ENCODE measurements around the gene YWHAG. TPM values are rescaled to one million over a fixed set of nuclear protein-coding genes. Genes with fewer than 3 reads are reported as not detected.
"Not testable (repeated sequence)": the region's sequence is repeated elsewhere in the genome, so short reads cannot be mapped to it uniquely, and the experiment has no call there.

YWHAG gene
- polyA plus RNA-seq, 3 donors: 6.9 to 12.2 (median 9.3) TPM

- H3K27ac ChIP-seq (ENCODE audit: low read depth in 1 of 2, low read length in 2 of 2): no peak overlapping the region
- no peaks in the 10 kb centered on the region for H3K27me3 ChIP-seq (ENCODE audit: control insufficient read depth in 2 of 2, insufficient read depth in 2 of 2, low read length in 2 of 2)
- intact Hi-C loops (cut with micrococcal nuclease): loop anchor here (5.0 to 10.0 kb wide), 2 partner anchors 133 to 136 kb away; no protein-coding TSS in a partner anchor
- Mint-ChIP-seq H3K9me3 (peaks cover 0 to 7% (median 0%) of the 10 kb centered on the region in 7 donors), H3K4me1 (peaks cover 4% of the 10 kb centered on the region), H3K27ac (peak overlapping the region in 1 of 7 donors; percentile 48), H3K4me3 (no peak overlapping the region), H3K36me3 (no peaks in the 10 kb centered on the region), H3K27me3 (ENCODE audit: low read depth in 3 of 3) (no peaks in the 10 kb centered on the region)
- H3K4me1 ChIP-seq (ENCODE audit: control insufficient read depth in 1 of 2, insufficient read depth in 2 of 2, low read length in 2 of 2): peaks cover 0 to 3% of the 10 kb centered on the region in 2 donors
- 95% methylated on average over 17 of the region's 21 CpGs for WGBS (ENCODE audit: insufficient coverage)
- no peaks in the 10 kb centered on the region for H3K36me3 ChIP-seq (replicated peaks in 1 of 2; ENCODE audit: control insufficient read depth in 1 of 2, insufficient read depth in 2 of 2, low read length in 2 of 2)
- H3K4me3 ChIP-seq (replicated peaks in 1 of 3; ENCODE audit: low read depth in 2 of 3, low read length in 3 of 3): no peak overlapping the region
- H3K9ac ChIP-seq (ENCODE audit: insufficient read depth, low read length, poor library complexity, severe bottlenecking): no peak overlapping the region
- H2AFZ ChIP-seq (ENCODE audit: insufficient read depth, low read depth, low read length, poor library complexity, severe bottlenecking): no peak overlapping the region
- TF ChIP-seq, protein P1, sequence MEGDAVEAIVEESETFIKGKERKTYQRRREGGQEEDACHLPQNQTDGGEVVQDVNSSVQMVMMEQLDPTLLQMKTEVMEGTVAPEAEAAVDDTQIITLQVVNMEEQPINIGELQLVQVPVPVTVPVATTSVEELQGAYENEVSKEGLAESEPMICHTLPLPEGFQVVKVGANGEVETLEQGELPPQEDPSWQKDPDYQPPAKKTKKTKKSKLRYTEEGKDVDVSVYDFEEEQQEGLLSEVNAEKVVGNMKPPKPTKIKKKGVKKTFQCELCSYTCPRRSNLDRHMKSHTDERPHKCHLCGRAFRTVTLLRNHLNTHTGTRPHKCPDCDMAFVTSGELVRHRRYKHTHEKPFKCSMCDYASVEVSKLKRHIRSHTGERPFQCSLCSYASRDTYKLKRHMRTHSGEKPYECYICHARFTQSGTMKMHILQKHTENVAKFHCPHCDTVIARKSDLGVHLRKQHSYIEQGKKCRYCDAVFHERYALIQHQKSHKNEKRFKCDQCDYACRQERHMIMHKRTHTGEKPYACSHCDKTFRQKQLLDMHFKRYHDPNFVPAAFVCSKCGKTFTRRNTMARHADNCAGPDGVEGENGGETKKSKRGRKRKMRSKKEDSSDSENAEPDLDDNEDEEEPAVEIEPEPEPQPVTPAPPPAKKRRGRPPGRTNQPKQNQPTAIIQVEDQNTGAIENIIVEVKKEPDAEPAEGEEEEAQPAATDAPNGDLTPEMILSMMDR (IDR thresholded peaks at IDR 0.05): no peak
- no peaks in the 10 kb centered on the region for H4K20me1 ChIP-seq (ENCODE audit: insufficient read depth, low read length)
- H3K79me2 ChIP-seq (ENCODE audit: insufficient read depth, low read length): no peaks in the 10 kb centered on the region
- H3K4me2 ChIP-seq (replicated peaks; ENCODE audit: extremely low read depth, low read length, poor library complexity, severe bottlenecking): no peak overlapping the region
- no peaks in the 10 kb centered on the region for H3K9me3 ChIP-seq (replicated peaks in 1 of 2; ENCODE audit: control insufficient read depth in 1 of 2, insufficient read depth in 1 of 2, low read length in 2 of 2)
- DNase-seq: no peak
These were observed 48.5 kb downstream of the YWHAG start for GRCh38 chr7:76310102-76310957.

GRCh38 chr7:76309341-76310101 lies 49.3 kb downstream of the YWHAG start:
- H3K9me3 Mint-ChIP-seq; DNase-seq; H3K27me3 Mint-ChIP-seq (ENCODE audit: low read depth in 3 of 3); H3K4me2 ChIP-seq (replicated peaks; ENCODE audit: extremely low read depth, low read length, poor library complexity, severe bottlenecking); H3K4me1 Mint-ChIP-seq; H3K79me2 ChIP-seq (ENCODE audit: insufficient read depth, low read length); H3K4me1 ChIP-seq (ENCODE audit: control insufficient read depth in 1 of 2, insufficient read depth in 2 of 2, low read length in 2 of 2); H3K36me3 ChIP-seq (replicated peaks in 1 of 2; ENCODE audit: control insufficient read depth in 1 of 2, insufficient read depth in 2 of 2, low read length in 2 of 2); H3K4me3 Mint-ChIP-seq; H3K36me3 Mint-ChIP-seq; H3K9me3 ChIP-seq (replicated peaks in 1 of 2; ENCODE audit: control insufficient read depth in 1 of 2, insufficient read depth in 1 of 2, low read length in 2 of 2); H3K4me3 ChIP-seq (replicated peaks in 1 of 3; ENCODE audit: low read depth in 2 of 3, low read length in 3 of 3); H3K9ac ChIP-seq (ENCODE audit: insufficient read depth, low read length, poor library complexity, severe bottlenecking); H4K20me1 ChIP-seq (ENCODE audit: insufficient read depth, low read length); H3K27ac ChIP-seq (ENCODE audit: low read depth in 1 of 2, low read length in 2 of 2); H3K27me3 ChIP-seq (ENCODE audit: control insufficient read depth in 2 of 2, insufficient read depth in 2 of 2, low read length in 2 of 2); H2AFZ ChIP-seq (ENCODE audit: insufficient read depth, low read depth, low read length, poor library complexity, severe bottlenecking): not testable (repeated sequence)
- WGBS (ENCODE audit: insufficient coverage): 97% methylated on average over 37 of the region's 50 CpGs
- H3K27ac Mint-ChIP-seq: peak overlapping the region in 1 of 7 donors; percentile 48
- intact Hi-C loops (cut with micrococcal nuclease): loop anchor here (2.0 to 10.0 kb wide), 3 partner anchors 17 to 135 kb away; no protein-coding TSS in a partner anchor

- not testable (repeated sequence) for H3K27me3 ChIP-seq (ENCODE audit: control insufficient read depth in 2 of 2, insufficient read depth in 2 of 2, low read length in 2 of 2); H2AFZ ChIP-seq (ENCODE audit: insufficient read depth, low read depth, low read length, poor library complexity, severe bottlenecking); H3K4me3 Mint-ChIP-seq; H3K36me3 Mint-ChIP-seq; H3K4me1 Mint-ChIP-seq; H3K27ac Mint-ChIP-seq; H3K9me3 ChIP-seq (replicated peaks in 1 of 2; ENCODE audit: control insufficient read depth in 1 of 2, insufficient read depth in 1 of 2, low read length in 2 of 2); DNase-seq; H4K20me1 ChIP-seq (ENCODE audit: insufficient read depth, low read length); H3K9ac ChIP-seq (ENCODE audit: insufficient read depth, low read length, poor library complexity, severe bottlenecking); H3K4me2 ChIP-seq (replicated peaks; ENCODE audit: extremely low read depth, low read length, poor library complexity, severe bottlenecking); H3K4me3 ChIP-seq (replicated peaks in 1 of 3; ENCODE audit: low read depth in 2 of 3, low read length in 3 of 3); H3K27me3 Mint-ChIP-seq (ENCODE audit: low read depth in 3 of 3); H3K79me2 ChIP-seq (ENCODE audit: insufficient read depth, low read length); H3K27ac ChIP-seq (ENCODE audit: low read depth in 1 of 2, low read length in 2 of 2); H3K9me3 Mint-ChIP-seq; H3K4me1 ChIP-seq (ENCODE audit: control insufficient read depth in 1 of 2, insufficient read depth in 2 of 2, low read length in 2 of 2); H3K36me3 ChIP-seq (replicated peaks in 1 of 2; ENCODE audit: control insufficient read depth in 1 of 2, insufficient read depth in 2 of 2, low read length in 2 of 2)
- intact Hi-C loops (cut with micrococcal nuclease): loop anchor here in 1 of 2 donors (2.0 kb wide), 1 partner anchor 16 kb away; no protein-coding TSS in a partner anchor
- 98% methylated on average over 10 of the region's 12 CpGs for WGBS (ENCODE audit: insufficient coverage)
These were observed 49.9 kb downstream of the YWHAG start for GRCh38 chr7:76308874-76309273.

Measured in CD14-positive monocyte (primary cell).